ENCODE measurements around the gene PLD5.
"Not testable (repeated sequence)": the region's sequence is repeated elsewhere in the genome, so short reads cannot be mapped to it uniquely, and the experiment has no call there.

DNA sequence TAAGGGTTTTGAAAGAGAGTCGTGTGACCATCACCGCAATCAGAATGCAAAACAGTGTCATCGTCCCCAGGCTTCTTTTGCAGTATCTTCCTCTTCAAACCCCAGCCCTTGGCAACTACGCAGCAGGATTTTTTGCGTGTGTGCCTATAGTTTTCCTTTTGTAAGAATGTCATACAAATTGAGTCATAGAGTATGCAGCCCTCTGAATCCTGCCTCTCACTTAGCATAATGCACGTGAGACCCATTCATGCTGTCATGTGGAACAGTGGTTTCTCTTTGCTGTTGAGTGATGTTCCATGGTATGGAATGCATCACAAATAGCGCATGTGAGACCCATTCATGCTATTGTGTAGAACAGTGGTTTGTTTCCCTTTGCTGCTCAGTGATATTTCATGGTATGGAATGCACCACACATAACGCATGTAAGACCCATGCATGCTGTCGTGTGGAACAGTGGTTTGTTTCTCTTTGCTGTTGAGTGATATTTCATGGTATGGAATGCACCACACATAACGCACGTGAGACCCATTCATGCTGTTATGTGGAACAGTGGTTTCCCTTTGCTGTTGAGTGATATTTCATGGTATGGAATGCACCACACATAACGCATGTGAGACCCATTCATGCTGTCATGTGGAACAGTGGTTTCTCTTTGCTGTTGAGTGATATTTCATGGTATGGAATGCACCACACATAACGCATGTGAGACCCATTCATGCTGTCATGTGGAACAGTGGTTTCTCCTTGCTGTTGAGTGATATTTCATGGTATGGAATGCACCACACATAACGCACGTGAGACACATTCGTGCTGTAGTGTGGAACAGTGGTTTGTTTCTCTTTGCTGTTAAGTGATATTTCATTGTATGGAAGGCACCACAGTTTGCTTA is 299.4 kb downstream of the PLD5 start:
- not testable (repeated sequence) for TF ChIP-seq POLR2A, SPI1, POLR2AphosphoS5 (IDR thresholded peaks at IDR 0.05; ENCODE audit: low read depth, low read length)

Data from GM12891 (cell line).